HG02970 (cell line): ENCODE measurements around the gene CTSF.
"Not testable (repeated sequence)": the region's sequence is repeated elsewhere in the genome, so short reads cannot be mapped to it uniquely, and the experiment has no call there.

ENCODE experiments used
- ATAC-seq: cut with Tn5 transposase; IDR thresholded peaks from one replicate; pipeline ENCODE4 v1.9.1; 2021; ENCODE audit warnings: mild to moderate bottlenecking, moderate library complexity, moderate number of reproducible peaks; ENCODE audit not compliant: unreplicated experiment, low FRiP score

The CTSF gene

GRCh38 chr11:66540598-66540997, 27.8 kb downstream of the CTSF start:
- not testable (repeated sequence) for ATAC-seq

GRCh38 chr11:66539870-66540213, 28.6 kb downstream of the CTSF start:
- ATAC-seq, result no peak

GRCh38 chr11:66539170-66539869, 29.1 kb downstream of the CTSF start:
- no peak for ATAC-seq

GRCh38 chr11:66532784-66533183, 35.6 kb downstream of the CTSF start:
- ATAC-seq, result no peak

GRCh38 chr11:66531841-66532240, 36.6 kb downstream of the CTSF start:
- no peak for ATAC-seq

- no peak for ATAC-seq
Observed at GRCh38 chr11:66530927-66531709, 37.3 kb downstream of the CTSF start.

DNA sequence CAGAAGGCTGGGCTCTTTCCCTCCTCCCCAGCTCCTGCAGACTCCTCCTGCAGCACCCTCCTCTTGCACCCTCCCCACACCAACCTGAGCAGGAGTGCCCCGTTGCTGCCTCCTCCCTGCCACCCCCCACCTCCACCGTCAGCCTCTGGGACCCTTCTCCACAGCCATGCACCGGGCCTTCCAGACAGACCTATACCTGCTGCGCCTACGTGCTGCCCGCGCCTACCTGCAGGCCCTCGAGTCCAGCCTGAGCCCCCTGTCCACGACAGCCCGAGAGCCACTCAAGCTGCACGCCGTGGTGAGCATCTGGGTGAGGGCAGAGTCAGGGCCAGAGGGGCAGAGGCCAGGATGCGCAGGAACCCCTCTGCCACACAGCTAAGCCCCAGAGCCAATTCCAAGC, 38.8 kb downstream of the CTSF start:
- no peak for ATAC-seq

DNA sequence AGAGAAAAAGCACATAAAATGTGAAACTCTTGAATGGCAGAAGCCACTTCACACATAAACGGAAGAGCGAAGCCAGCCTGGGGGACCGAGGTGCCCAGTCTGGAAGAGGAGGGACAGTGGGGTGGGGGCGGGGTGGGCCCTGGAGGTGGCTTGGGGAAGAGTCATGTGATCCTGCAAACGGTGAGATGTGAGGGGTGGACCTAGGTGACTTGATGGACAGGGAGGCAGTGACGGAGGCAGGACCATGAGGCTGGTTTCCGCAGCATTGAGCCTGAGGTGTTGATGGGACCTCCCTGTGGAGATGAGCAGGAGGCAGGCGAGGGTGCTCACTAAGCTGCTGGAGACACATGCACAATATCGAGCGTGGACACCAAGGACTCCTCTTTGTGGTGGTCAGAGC, 39.3 kb downstream of the CTSF start:
- no peak for ATAC-seq

- no peak for ATAC-seq
Observed at GRCh38 chr11:66524304-66525040, 43.9 kb downstream of the CTSF start.

DNA sequence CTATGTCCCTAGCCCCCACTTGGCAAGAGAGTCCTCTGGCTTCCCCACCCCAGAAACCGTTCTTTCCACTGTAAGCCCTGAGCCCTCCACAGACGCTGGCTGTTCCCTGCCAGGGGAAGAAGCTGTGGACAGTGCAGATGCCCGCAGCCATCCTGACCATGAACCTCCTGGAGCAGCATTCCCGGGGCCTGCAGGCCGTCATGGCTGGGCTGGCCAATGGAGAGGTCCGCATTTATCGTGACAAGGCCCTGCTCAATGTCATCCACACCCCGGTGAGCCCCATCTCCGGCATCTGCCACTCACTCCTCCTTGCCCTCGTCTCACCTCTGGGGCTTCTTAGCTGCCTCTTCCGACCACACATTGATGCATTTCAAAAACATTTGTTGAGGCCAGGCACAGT, 44.8 kb downstream of the CTSF start:
- ATAC-seq, result no peak
